Embryonic facial prominence (tissue), 1 donor: ENCODE data around the gene RSU1.

ENCODE experiments used
- DNase-seq: peaks from one replicate; pipeline ENCODE4 v3.0.0-alpha.2; 2016; ENCODE audit errors: extremely low spot score

The RSU1 gene

DNA sequence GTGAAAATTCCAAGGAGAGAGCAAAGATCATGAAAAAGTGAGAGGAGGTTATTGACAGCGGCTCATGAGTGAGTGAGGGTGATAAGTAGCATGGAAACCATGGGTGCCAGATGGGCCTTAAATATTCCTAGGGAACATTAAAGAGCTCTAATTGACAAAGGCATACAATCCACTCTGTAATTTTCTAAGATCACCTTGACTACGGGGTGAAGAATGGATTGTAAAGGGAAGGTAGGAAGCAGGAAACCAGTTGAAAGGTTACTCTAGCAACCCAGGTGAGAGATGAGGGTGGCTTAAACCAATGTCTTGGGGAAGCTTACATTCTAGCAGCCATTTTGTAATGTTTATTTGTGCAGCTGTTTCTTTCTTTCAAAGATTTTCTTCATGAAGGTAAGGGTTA, 75.7 kb downstream of the RSU1 start:
- DNase-seq: no peak

DNA sequence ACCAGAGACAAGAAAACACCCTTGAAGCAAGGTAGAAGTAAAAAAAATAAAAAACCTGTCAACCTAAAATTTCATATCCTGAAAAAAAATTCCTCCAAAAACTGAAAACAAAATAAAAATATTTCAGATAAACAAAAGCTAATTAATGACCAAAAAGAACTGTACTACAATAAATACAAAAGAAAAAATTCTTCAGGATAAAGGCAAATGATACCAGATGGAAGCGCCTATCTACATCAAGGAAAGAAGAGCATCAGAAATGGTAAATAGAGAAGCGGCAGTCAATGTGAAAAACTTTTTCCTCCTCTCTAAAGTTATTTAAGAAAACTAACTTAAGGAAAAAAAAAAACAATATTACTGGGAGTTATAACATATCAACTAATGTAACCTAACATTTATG, 79.8 kb downstream of the RSU1 start:
- DNase-seq: no peak

DNA sequence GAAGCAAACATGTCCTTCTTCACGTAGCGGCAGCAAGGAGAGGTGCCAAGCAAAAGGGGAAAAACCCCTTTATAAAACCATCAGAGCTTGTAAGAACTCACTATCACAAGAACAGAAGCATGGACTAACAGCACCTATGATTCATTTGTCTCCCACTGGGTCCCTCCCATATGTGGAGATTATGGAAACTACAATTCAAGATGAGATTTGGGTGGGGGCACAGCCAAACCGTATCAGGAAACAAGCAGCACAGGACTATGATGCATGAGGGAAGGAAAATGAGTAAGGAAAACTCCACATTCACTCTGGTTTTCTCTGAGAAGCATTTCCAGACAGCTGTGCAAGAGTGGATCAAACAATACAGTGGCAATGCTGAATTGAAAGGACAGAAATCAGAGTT, 81.6 kb downstream of the RSU1 start:
- DNase-seq: no peak

DNA sequence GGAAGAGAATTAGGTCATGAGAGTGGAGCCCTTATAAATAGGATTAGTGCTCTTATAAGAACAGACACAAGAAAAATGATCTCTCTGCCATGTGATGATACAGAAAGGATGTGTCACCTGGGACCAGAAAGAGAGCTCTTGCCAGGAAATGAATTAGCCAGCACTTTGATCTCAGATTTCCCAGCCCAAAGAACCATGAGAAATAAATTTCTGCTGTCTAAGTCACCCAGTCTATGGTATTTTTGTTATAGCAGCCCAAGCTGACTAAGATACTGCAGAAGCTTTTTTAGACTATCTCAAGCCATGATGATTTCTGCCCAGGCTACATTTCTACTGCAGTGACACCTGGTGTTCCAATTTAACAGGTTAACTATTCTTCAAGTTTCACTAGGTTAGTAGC, 84.8 kb downstream of the RSU1 start:
- no peak for DNase-seq

DNA sequence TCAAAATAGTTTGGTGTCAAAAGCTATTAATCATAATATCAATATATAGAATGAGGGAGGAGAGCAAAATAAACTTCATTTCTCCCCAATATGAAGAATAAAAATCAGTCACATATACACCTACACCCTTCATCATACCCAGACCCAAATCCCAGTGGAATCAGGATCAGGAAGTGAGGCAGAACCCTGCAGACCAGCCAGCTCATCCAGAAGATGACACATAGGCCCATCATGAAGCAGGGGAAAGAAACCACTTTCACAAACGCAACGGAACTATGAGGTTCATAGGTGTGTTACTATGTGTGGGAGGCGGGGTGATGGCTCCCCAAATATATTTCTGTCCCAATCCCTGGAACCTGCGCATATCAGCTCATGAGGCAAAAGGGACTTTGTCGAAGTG, 89.0 kb downstream of the RSU1 start:
- DNase-seq: no peak

DNA sequence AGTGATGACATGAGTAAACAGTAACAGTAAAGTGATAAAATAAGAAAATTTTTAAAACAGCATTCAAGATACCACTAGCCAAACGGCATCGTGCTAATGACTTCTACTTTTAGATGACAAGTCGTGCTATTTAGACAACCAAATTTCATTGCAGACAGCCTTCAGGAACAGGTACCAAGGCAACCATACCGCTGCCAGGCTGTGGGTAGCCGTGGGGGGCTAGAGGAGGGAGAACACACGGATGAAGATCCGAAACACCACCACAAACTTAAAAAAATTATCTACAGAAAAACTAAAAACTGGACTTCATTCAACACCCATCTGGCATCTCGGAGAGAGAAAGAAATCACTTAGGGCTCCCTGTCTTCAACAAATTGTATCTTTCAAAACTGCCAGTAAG, 89.6 kb downstream of the RSU1 start:
- DNase-seq: no peak

DNA sequence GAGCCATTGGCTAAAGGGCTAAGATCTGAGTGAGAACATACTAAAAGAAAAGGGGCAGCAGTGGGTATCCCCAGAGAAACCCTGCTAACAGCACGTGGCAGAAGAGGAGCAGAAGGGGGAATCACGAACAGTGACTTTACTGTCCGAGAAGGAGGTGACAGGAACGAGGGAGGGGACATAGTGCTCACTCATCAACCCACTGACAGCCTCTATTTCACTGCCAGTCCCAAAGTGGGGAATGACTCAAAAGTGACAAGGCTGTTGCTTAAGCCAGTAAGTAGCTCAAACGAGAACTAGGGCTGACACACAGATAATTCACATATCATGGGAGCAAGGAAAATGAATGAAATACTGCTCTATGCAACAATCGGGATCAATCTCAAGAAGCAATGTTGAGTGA, 92.7 kb downstream of the RSU1 start:
- no peak for DNase-seq

DNA sequence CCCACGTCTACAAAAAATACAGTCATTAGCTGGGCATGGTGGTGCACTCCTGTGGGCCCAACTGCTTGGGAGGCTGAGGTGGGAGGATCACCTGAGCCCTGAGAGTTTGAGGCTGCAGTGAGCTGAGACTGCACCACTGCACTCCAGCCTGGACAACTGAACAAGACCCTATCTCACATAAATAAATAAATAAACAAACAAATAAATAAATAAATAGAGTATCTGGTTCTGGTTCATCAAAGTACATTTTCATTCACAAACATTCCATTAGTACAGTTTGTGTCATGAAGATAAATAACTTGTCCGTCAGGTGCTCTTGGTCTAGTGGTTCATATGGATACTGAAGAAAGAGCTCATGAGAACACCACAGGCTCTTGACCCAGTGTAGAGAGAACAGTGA, 96.4 kb downstream of the RSU1 start:
- DNase-seq: no peak

DNA sequence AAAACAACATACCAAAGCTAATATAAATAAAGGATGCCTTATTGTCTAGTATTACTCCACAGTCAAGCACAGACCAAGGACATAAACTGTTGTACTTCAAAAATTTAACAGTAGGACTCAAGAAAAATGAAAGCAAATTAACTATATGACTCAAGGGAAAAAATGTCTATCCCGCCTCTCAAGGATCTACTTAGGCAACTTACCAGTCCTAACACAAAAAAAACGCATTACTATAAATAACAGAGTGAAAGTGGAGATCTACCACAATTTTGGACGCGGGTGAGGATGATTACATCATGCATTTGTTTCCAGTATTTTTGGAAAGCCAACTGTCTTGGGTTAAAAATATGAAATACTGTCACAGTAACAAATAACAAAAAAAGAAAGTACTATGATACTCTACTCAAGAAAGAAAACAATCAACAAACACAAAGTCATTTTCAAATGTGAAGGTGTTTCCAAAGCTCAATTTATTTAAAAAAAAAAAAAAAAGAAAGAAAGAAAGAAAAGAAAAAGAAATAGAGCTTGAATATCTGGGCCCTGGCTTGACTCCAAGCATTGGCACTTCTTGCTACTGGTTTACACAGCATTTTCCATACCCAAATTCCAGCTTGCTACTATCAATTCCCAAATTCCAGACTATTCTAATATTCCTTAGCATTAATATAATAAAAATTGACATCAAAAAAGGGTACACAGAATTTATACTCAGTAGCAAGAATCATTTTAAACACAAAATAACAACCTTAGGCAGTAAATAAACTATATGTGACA, 99.4 kb downstream of the RSU1 start:
- no peak for DNase-seq

DNA sequence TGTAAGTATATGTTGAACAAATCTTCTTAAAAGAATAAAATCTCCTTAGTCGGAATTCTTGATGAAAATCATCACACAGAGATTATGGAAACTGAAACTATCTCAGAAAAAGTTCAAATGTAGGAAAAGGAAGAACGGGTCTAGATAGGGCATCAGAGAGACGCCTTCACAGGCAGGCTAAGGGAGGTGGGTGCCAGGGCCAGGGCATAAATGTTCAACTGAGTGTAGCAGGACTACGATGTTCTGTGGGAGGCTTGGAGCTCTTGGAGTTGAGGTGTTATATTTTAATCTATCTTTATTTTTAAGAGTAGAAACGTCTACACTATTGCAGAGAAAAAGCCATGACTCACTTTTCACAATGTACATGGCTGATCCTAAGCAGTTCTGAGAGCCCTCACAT, 101.2 kb downstream of the RSU1 start:
- DNase-seq: no peak

DNA sequence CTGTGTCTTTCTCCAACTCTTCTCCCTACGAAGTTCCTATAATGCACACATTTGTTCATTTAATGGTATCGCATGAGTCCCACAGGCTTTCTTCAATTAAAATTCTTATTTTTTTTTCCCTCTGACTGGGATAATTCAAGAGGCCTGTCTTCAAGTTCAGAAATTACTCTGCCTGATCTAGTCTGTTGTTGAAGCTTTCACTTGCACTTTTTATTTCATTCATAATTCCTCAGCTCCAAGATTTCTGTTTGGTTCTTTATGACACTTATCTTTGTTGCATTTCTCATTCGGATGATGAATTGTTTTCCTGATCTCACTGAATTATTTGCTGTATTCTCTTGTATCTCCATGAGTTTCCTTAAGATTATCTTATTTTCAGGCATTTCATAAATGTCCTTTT, 103.9 kb downstream of the RSU1 start:
- DNase-seq: no peak

DNA sequence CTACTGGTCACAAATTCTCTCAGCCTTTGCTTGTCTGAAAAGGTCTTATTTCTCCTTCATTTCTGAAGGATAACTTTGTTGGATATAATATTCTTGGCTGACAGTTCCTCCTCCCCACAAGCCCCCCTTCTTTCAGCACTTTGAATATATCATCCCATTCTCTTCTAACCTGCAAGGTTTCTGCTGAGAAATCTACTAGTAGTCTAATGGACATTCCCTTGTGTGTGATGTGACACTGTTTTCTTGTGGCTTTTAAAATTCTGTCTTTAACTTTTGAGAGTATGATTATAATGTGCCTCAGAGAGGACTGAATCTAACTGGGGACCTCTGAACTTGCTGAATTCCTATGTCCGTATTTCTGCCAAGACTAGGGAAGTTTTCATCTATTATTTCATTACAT, 104.3 kb downstream of the RSU1 start:
- no peak for DNase-seq

DNA sequence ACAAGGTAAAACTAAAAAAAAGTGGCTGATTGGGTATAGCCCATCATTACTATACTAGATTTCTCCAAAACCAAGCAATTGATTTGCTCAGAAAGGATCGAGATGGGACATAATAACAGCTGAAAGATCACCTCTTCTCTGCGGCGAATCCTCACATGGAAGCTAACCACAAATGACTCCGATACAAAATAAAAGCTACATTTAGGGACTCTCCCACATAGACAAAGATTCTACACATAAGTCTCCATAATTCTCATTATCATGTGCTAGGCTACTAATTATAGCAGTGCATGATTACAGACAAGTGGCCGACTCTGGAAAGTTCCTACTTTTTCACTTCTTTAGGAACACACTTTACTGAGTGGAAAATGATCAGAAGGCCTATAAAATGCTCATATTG, 116.9 kb downstream of the RSU1 start:
- no peak for DNase-seq

DNA sequence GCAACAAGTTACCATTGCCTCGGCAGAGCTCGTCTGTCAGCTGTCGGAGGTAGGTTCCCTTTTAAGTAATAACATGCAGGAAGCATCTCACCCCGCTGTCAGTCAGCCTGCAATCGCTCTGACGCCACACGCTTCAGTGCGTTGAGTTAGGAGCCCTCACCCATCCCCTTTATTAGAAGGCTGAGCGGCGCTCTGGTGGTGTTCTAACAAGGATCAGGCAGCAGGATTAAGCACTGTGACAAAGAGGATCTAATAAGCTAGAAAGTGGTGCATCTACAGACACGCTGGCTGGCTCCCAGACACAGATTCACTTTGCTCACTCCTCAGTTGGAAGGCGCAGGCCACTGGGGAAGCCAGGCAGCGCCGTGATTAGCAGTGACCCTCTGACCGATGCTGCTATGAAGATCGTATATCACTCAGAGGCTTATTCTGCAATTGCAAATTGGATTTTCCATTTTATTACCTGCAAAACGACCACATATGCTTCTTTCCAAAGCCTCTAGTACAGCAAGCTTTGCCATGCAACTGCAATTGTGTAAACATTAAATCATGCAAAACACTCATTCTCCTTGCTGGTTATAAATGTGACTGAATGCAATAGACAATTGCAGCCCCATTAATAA, 117.7 kb downstream of the RSU1 start:
- no peak for DNase-seq

DNA sequence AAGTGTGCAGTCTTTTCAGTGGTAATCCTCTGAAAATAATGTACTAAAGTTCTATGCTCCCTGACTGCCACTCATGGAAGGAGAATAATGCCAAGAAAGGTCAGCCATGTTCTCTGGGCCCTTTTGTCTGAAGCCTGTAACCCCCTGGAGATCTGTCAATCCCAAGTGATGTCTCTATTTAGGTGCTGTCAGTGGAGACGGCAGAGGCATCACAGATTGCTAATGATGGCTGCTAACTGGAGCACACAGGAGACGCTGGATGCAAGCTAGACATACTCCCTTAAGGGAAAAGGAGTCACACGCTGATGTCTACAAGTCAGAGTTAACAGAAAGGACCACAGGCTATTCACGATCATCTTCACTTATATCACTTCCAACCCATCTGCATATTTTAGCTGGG, 118.8 kb downstream of the RSU1 start:
- DNase-seq: no peak

DNA sequence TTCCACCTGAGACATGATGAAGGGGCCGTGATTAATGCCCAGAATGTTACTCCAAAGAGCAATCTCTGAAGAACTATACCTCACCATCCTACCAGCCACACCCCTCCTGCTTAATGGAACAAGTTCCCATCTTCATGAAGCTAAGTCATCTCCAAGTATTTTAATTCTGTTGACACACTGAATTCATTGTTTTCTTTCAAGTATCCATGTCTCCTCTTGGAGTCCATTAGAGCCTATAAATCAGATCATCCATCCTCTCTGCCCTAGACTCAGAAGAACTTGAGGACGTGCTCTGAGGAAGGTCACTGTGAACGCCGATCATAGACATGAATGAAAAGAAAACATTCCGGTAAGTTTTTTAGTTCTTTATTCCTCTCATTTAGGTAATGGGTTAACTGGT, 126.8 kb downstream of the RSU1 start:
- no peak for DNase-seq

DNA sequence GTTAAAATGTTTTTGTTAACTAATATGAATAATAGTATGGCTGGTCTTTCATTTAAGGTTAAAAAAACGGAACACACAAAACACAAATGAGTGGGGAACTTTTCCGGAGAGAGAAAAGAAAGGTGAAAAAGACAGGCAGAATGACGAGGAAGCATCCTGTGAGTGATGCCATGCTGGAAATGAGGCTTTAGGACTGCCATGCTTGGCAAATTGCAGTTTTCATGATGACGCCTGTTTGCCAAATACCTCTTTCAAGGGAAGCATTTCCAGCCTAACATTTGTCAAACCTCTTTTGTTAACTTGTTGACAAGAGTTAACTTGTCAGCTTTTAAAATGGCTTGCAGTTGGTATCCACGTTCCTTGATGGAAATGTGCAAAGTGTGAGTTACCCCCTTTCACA, 127.5 kb downstream of the RSU1 start:
- no peak for DNase-seq

DNA sequence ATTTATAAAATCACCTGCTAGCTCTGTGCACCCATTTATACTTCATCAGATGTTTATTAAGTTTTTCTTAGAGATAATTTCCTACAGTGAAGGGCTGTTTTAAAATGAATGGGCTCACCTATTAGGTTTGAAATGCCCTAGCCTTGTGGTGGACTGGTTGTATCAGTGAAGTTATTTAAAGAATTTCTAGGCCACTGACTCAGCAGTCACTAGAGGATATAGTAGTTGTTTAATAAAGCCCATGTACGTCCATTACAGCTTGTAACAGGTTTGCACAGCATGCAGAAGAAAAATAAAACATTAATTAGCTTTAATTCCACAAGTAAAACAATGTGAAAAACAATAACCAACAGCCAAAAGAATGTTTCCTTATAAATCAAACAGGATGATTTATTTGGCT, 128.0 kb downstream of the RSU1 start:
- no peak for DNase-seq

DNA sequence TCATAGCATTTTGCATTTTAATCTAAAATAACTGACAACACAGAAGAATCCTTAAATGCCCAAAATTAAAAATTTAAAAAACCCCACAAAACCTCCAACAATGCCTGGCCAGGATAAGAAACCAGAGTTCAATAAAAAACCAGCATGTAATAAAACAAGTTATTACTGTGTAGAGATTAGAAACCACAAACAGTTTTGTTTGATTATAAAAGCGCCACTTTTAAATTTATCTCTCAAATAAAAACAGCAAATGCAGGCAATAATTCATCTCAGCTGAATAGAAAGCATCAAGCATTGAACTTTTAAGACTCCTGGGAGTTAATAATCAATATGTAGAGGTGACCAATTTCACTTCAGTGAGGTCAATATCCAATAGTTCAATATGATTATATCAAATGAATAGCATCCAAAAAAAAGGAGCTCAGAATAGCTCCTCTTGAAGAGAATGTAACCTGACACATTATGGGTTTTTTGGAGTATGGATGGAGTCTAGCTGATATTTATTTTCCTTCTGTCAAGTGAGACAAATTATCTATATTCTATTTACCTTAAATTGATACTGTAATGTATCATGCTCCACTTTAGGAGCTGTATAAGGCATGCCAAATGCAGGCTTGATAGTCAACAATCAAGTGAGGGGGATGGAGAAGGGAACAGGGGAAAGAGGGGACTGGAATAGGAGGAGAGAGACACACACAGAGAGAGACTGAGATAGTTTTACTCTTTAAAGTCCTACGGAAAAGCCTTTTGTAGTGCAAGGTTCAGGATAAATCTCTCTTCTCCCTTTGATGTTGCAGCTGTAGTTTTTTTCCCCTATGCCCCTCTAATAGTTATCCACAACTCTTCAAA, 130.9 kb downstream of the RSU1 start:
- DNase-seq: no peak

DNA sequence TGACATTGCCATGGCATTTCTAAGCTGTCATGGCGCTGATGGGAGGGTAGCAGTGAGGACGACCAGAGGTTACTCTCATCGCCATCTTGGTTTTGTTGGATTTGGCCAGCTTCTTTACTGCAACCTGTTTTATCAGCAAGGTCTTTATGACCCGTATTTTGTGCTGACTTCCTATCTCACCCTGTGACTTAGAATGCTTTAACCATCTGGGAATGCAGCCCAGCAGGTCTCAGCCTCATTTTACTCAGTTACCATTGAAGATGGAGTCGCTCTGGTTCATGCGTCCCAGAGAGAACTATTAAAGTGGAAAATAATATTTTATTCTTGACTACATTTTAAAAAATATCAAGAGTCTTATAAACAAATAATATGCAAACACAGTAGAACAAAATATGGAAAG, 131.7 kb downstream of the RSU1 start:
- no peak for DNase-seq

DNA sequence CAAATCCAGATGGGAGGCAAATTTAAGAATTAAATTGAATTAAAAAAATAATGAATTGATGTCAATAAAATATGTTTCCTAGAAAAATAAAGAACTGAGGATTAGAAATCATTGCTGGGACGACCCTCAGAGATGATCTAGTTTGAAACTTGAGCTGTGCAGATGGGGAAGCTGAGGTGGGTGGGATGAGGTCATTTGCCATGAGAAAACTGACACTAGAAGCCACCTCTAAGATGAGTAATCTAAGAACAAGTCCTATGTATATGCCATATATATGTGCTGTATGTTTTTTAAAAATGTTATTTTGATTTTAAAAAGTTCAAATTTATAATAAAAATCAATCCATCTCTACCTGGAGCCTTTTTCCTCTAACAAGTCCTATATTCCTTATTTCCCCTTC, 135.7 kb downstream of the RSU1 start:
- DNase-seq: no peak

DNA sequence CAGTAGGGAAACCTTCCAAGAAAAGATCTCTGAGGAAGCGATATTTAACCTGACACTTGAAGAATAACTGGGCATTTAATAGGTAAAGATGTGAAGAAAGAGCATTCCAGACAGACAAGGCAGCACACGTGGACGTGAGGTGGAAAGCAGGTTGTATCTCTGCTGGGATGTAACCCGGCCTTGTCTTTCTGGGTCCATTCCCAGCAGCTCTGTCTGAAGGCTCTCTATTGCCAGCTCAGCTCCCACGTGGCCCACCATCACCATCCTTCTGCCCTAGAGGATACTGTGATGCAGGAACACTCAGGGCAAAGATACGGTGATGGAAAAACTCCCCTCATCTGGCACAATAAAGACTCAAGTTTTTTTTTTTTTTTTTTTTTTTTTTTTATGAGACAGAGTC, 137.7 kb downstream of the RSU1 start:
- no peak for DNase-seq

DNA sequence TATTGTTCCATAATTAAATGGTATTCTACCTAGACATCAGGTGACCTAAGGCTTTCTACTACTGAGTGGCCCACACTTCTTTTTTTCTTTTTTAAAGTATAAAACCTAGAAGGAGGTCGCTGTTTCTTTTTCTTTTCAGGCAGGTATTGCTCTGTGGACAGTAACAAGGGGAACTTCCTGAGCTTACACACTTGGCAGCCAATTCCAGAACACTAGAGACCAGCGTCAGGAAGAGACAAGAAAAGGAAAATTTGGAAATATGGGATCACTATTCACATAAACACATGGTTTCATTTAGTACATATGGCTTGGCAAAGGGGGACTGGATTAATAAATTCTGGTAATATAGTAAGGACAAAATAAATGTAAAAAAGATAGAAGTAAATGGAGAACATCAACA, 141.9 kb downstream of the RSU1 start:
- DNase-seq: no peak
